ENCODE measurements around the gene IKBIP.
"Not testable (repeated sequence)": the region's sequence is repeated elsewhere in the genome, so short reads cannot be mapped to it uniquely, and the experiment has no call there.

The IKBIP gene

DNA sequence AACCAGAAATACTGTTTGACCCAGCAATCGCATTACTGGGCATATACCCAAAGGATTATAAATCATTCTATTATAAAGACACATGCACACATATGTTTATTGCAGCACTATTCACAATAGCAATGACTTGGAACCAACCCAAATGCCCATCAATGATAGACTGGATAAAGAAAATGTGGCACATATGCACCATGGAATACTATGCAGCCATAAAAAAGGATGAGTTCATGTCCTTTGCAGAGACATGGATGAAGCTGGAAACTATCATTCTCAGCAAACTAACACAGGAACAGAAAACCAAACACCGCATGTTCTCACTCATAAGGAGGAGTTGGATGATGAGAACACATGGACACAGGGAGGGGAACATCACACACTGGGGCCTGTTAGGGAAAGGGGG lies 67.8 kb downstream of the IKBIP start:
- DNase-seq (ENCODE audit: low read depth in 2 of 2) = not testable (repeated sequence)

GRCh38 chr12:98575013-98575412 lies 69.6 kb downstream of the IKBIP start:
- DNase-seq (ENCODE audit: low read depth in 2 of 2) = no peak
